Gastroesophageal sphincter (tissue), 4 donors: ENCODE measurements around the gene MAP3K4. TPM values are rescaled to one million over a fixed set of nuclear protein-coding genes. Genes with fewer than 3 reads are reported as not detected.

ENCODE experiments used
- ATAC-seq: fragments of 150-250 bp; one replicate; pipeline ENCODE4 v1.9.1; 2016; ENCODE audit warnings: mild to moderate bottlenecking, moderate library complexity
- H3K27ac ChIP-seq, 4 donors: fragments of 200-600 bp; sonication (generic) in 3 of 4; 1 replicate in 3 of 4; 2 replicates in 1 of 4; pipeline ENCODE4 v1.5.1; 2016 to 2019
- H3K27me3 ChIP-seq: fragments of 200-600 bp; sonication (generic); one replicate; pipeline ENCODE4 v1.5.1; 2019
- H3K36me3 ChIP-seq, 2 donors: fragments of 200-600 bp; sonication (generic); one replicate each; pipeline ENCODE4 v1.5.1; 2019; ENCODE audit warnings: control low read depth in 1 of 2
- H3K4me1 ChIP-seq, 3 donors: fragments of 200-600 bp; sonication (generic); 1 replicate in 2 of 3; 2 replicates in 1 of 3; pipeline ENCODE4 v1.5.1; 2016 to 2019; ENCODE audit warnings: control low read depth in 2 of 3
- H3K4me3 ChIP-seq, 2 donors: fragments of 200-600 bp; sonication (generic); one replicate each; pipeline ENCODE4 v1.5.1; 2019; ENCODE audit warnings: mild to moderate bottlenecking in 1 of 2, moderate library complexity in 1 of 2
- H3K9me3 ChIP-seq, 3 donors: fragments of 200-600 bp; sonication (generic); one replicate each; pipeline ENCODE4 v1.5.1; 2017 to 2019; ENCODE audit warnings: control low read depth in 2 of 3
- CTCF ChIP-seq, 4 experiments: fragments of 200-600 bp in 2 of 4; fragments of 450-650 bp in 2 of 4; sonication (generic) in 1 of 4; IDR thresholded peaks; one replicate each; pipeline ENCODE4 v1.5.1; 2017 to 2019; ENCODE audit warnings: antibody characterized with exemption in 4 of 4, mild to moderate bottlenecking in 2 of 4, moderate library complexity in 2 of 4
- EP300 ChIP-seq: sonication (generic); formaldehyde crosslinking; IDR thresholded peaks from one replicate; pipeline ENCODE4 v1.6.1; 2017; ENCODE audit warnings: antibody characterized with exemption, mild to moderate bottlenecking
- POLR2A ChIP-seq, 2 donors: fragments of 450-650 bp; IDR thresholded peaks; one replicate each; pipeline ENCODE4 v1.6.1; 2017; ENCODE audit warnings: antibody characterized with exemption in 2 of 2, mild to moderate bottlenecking in 2 of 2, moderate library complexity in 1 of 2
- POLR2AphosphoS5 ChIP-seq: sonication (generic); formaldehyde crosslinking; IDR thresholded peaks from one replicate; pipeline ENCODE4 v1.6.1; 2017; ENCODE audit warnings: antibody characterized with exemption
- WGBS, 2 donors: methylation state at CpG; one replicate each; pipeline ENCODE4 v1.1.5; 2018; ENCODE audit warnings: low coverage in 1 of 2; 5-methylcytosine and 5-hydroxymethylcytosine counted together
- total RNA-seq, 4 donors: library from RNA; depleted of rRNA; stranded (reverse); fragments of >200 nt; gene quantifications; one replicate each; pipeline ENCODE4 v1.1.0, GENCODE V29; 2016

The MAP3K4 gene
- total RNA-seq, 4 donors from 2014 or later, result 23.0 to 29.3 (median 26.8) TPM

GRCh38 chr6:161152907-161153662, 161.5 kb downstream of the MAP3K4 start:
- Histone ChIP-seq H3K27ac (no peak overlapping the region), H3K4me1 (no peaks in the 10 kb centered on the region), H3K27me3 (no peaks in the 10 kb centered on the region), H3K36me3 (peaks cover 0 to 75% of the 10 kb centered on the region in 2 donors), H3K4me3 (no peak overlapping the region), H3K9me3 (no peaks in the 10 kb centered on the region)
- WGBS, 2 donors, result 100% methylated on average over 1 of the region's 18 CpGs; no CpG with 5 or more reads in 1 of the 2 donors
- peak; percentile 27 for ATAC-seq
- TF ChIP-seq POLR2AphosphoS5 (no peak), CTCF (IDR thresholded peaks at IDR 0.05) (peak in 3 of 4 experiments; percentile 35 to 61 (median 53))

DNA sequence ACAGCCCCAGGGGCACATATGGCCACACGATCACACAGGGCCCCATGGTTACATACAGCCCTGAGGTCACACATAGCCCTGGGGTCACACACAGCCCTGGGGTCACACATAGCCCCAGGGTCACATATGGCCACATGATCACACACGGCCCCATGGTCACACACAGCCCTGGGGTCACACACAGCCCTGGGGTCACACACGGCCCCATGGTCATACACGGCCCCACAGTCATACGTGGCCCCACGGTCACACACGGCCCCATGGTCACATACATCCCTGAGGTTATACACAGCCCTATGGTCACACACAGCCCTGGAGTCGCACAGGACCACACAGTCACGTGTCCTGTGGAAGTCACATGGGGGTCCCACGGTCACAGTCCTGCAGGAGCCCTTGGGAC, 162.2 kb downstream of the MAP3K4 start:
- no peak overlapping the region for H3K4me3 ChIP-seq
- WGBS, 2 donors, result no CpG with 5 or more reads among the region's 10 CpGs
- H3K9me3 ChIP-seq, result no peaks in the 10 kb centered on the region
- ATAC-seq, result no peak
- no peak overlapping the region for H3K27ac ChIP-seq
- H3K27me3 ChIP-seq, result no peaks in the 10 kb centered on the region
- TF ChIP-seq CTCF (IDR thresholded peaks at IDR 0.05) (no peak), POLR2AphosphoS5 (no peak), POLR2A (IDR thresholded peaks at IDR 0.05) (no peak), EP300 (no peak)
- peaks cover 0 to 68% of the 10 kb centered on the region in 2 donors for H3K36me3 ChIP-seq
- no peaks in the 10 kb centered on the region for H3K4me1 ChIP-seq

- 98% methylated on average over 5 of the region's 13 CpGs; no CpG with 5 or more reads in 1 of the 2 donors for WGBS, 2 donors
- H3K4me1 ChIP-seq, result peaks cover 0 to 2% (median 0%) of the 10 kb centered on the region in 3 donors
- ATAC-seq, result no peak
- no peaks in the 10 kb centered on the region for H3K27me3 ChIP-seq
- TF ChIP-seq CTCF (IDR thresholded peaks at IDR 0.05) (no peak), EP300 (no peak)
- no peak overlapping the region for H3K27ac ChIP-seq
- H3K36me3 ChIP-seq, result peaks cover 0 to 64% of the 10 kb centered on the region in 2 donors
- H3K9me3 ChIP-seq, result no peaks in the 10 kb centered on the region
- no peak overlapping the region for H3K4me3 ChIP-seq
These were observed 163.3 kb downstream of the MAP3K4 start for GRCh38 chr6:161154796-161155335.

DNA sequence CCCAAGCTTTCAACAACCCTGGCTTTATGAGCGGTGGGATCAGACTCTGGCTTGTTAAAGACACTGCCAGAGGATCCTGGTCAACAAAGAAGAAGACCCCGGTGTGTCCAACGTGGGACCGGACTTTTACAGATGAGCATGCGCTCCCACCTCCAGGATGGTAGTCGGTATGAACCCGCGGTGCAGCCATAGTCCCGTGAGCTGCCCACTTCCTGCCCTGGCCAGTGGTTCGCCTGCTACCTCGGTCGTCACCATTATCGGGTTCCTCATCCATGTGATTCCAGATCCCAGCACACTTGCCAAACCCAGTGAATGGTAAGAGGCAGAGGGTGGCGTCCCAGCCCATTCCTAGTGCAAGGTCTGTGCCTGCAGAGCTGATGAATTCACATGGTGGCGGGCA, 169.6 kb downstream of the MAP3K4 start:
- Histone ChIP-seq H3K4me3 (no peak overlapping the region), H3K36me3 (peaks cover 0 to 63% of the 10 kb centered on the region in 2 donors), H3K4me1 (peaks cover 0 to 23% (median 0%) of the 10 kb centered on the region in 3 donors), H3K27me3 (no peaks in the 10 kb centered on the region), H3K9me3 (no peaks in the 10 kb centered on the region), H3K27ac (peak overlapping the region in 3 of 4 donors; percentile 19 to 41 (median 31))
- WGBS, 2 donors, result 98% methylated on average over 8 to 9 of the region's 15 CpGs
- TF ChIP-seq EP300 (no peak), POLR2AphosphoS5 (no peak), CTCF (IDR thresholded peaks at IDR 0.05) (no peak), POLR2A (IDR thresholded peaks at IDR 0.05) (no peak)
- no peak for ATAC-seq
